C1 segment of cervical spinal cord (tissue), 14 donors: Measurements from ENCODE around the gene COG1.

ENCODE experiments used
- DNase-seq, 14 donors: peaks; one replicate each; lab custom pipeline; 2025; lab: John Stamatoyannopoulos, UW

Gene COG1

GRCh38 chr17:73170324-73170723 lies 22.5 kb upstream of the COG1 start:
- DNase-seq, result no peak

GRCh38 chr17:73172252-73172651 lies 20.6 kb upstream of the COG1 start:
- no peak for DNase-seq

- DNase-seq, result peak in 1 of 14 donors; percentile 55
These were observed 18.7 kb upstream of the COG1 start for GRCh38 chr17:73174126-73174525.

- DNase-seq, result no peak
These were observed 16.8 kb upstream of the COG1 start for GRCh38 chr17:73175962-73176565.

GRCh38 chr17:73179387-73179786 lies 13.5 kb upstream of the COG1 start:
- no peak for DNase-seq

- DNase-seq, result no peak
These were observed 13.0 kb upstream of the COG1 start for GRCh38 chr17:73179878-73180277.

GRCh38 chr17:73182616-73183310 lies 10.1 kb upstream of the COG1 start:
- peak in 1 of 14 donors; percentile 85 for DNase-seq

- DNase-seq, result no peak
These were observed 8.5 kb upstream of the COG1 start for GRCh38 chr17:73184136-73184993.

- no peak for DNase-seq
These were observed 6.4 kb upstream of the COG1 start for GRCh38 chr17:73186283-73187050.

GRCh38 chr17:73187203-73187769 lies 5.6 kb upstream of the COG1 start:
- no peak for DNase-seq

- no peak for DNase-seq
These were observed 4.8 kb upstream of the COG1 start for GRCh38 chr17:73188011-73188410.

- peak in 8 of 14 donors; percentile 10 to 82 (median 26) for DNase-seq
These were observed 3.3 kb upstream of the COG1 start for GRCh38 chr17:73189417-73190099.

GRCh38 chr17:73191443-73192205 lies 1.2 kb upstream of the COG1 start:
- peak in 11 of 14 donors; percentile 15 to 77 (median 35) for DNase-seq

- DNase-seq, result peak in 13 of 14 donors; percentile 37 to 85 (median 65)
These were observed 505 bp upstream of the COG1 start for GRCh38 chr17:73192206-73192893.

GRCh38 chr17:73194514-73195222 lies 1.8 kb downstream of the COG1 start:
- DNase-seq, result no peak

GRCh38 chr17:73196500-73196899 lies 3.6 kb downstream of the COG1 start:
- DNase-seq, result peak in 2 of 14 donors; percentile 10 to 63

- DNase-seq, result peak in 1 of 14 donors; percentile 79
These were observed 4.3 kb downstream of the COG1 start for GRCh38 chr17:73197161-73197560.

GRCh38 chr17:73198201-73198929 lies 5.5 kb downstream of the COG1 start:
- no peak for DNase-seq
